Transverse colon (tissue), 4 donors: ENCODE results near the gene REEP2. TPM values are rescaled to one million over a fixed set of nuclear protein-coding genes. Genes with fewer than 3 reads are reported as not detected.

Experiments used
- DNase-seq: peaks from one replicate; pipeline ENCODE4 v3.0.0-alpha.2; 2019
- H3K27ac ChIP-seq, 4 donors: fragments of 200-600 bp; sonication (generic); 2 replicates each; pipeline ENCODE4 v1.5.1; 2016 to 2018; ENCODE audit warnings: inconsistent platforms in 4 of 4
- H3K27me3 ChIP-seq: fragments of 200-600 bp; sonication (generic); 2 replicates; pipeline ENCODE4 v1.5.1; 2017; ENCODE audit warnings: inconsistent platforms
- H3K36me3 ChIP-seq, 4 donors: fragments of 200-600 bp; sonication (generic); 2 replicates each; pipeline ENCODE4 v1.5.1; 2017 to 2019; ENCODE audit warnings: inconsistent platforms in 4 of 4
- H3K4me1 ChIP-seq, 4 donors: fragments of 200-600 bp; sonication (generic); 2 replicates each; pipeline ENCODE4 v1.5.1; 2017 to 2020; ENCODE audit warnings: inconsistent platforms in 4 of 4
- H3K4me3 ChIP-seq, 4 donors: fragments of 200-600 bp; sonication (generic); 1 replicate in 1 of 4; 2 replicates in 3 of 4; pipeline versions ENCODE4 v1.5.1 to v1.6.1; 2017 to 2019; ENCODE audit warnings: inconsistent platforms in 4 of 4
- H3K9me3 ChIP-seq, 2 donors: fragments of 200-600 bp; sonication (generic); 2 replicates each; pipeline ENCODE4 v1.5.1; 2017 to 2019; ENCODE audit warnings: inconsistent platforms in 2 of 2
- EP300 ChIP-seq: sonication (generic); formaldehyde crosslinking; IDR thresholded peaks from one replicate; pipeline ENCODE4 v1.6.1; 2017; ENCODE audit warnings: antibody characterized with exemption, low read depth
- POLR2A ChIP-seq: fragments of 450-650 bp; IDR thresholded peaks from one replicate; pipeline ENCODE4 v1.6.1; 2016; ENCODE audit warnings: antibody characterized with exemption, mild to moderate bottlenecking, moderate library complexity
- POLR2AphosphoS5 ChIP-seq, 3 donors: sonication (generic); formaldehyde crosslinking; IDR thresholded peaks; one replicate each; pipeline ENCODE4 v1.6.1; 2016; ENCODE audit warnings: antibody characterized with exemption in 3 of 3
- WGBS, 2 donors: methylation state at CpG; one replicate each; pipeline ENCODE4 v1.1.5; 2018; ENCODE audit warnings: low coverage in 1 of 2; 5-methylcytosine and 5-hydroxymethylcytosine counted together
- in situ Hi-C, 4 donors: fragments of 200-750 bp; cut with MboI; loops; one replicate each; pipeline versions ENCODE4 v1.15.0 to v1.15.1; 2017; ENCODE audit warnings: low sequenced_read_pairs in 3 of 4, low pct_ligation_motif_present in 1 of 4, low pct_unique_long_range_greater_than_20kb in 1 of 4
- intact Hi-C: fragments of 100-400 bp; cut with DNase I; formaldehyde crosslinking; loops from one replicate; pipeline ENCODE4 v1.15.1; 2023; ENCODE audit warnings: low total_unique reads
- total RNA-seq, 4 donors: library from RNA; depleted of rRNA; stranded (reverse); fragments of >200 nt; gene quantifications; one replicate each; pipeline ENCODE4 v1.1.0, GENCODE V29; 2016
- TF ChIP-seq, protein P1 (sequence below), 5 experiments: fragments of 200-600 bp in 3 of 5; fragments of 450-650 bp in 2 of 5; sonication (generic) in 3 of 5; IDR thresholded peaks; 1 replicate in 2 of 5; 2 replicates in 3 of 5; pipeline ENCODE4 v1.5.1; 2016 to 2017; ENCODE audit warnings: antibody characterized with exemption in 5 of 5, inconsistent platforms in 3 of 5, mild to moderate bottlenecking in 2 of 5, moderate library complexity in 1 of 5

REEP2 gene
- total RNA-seq, 4 donors from 2014 or later = 2.9 to 6.4 (median 4.8) TPM

DNA sequence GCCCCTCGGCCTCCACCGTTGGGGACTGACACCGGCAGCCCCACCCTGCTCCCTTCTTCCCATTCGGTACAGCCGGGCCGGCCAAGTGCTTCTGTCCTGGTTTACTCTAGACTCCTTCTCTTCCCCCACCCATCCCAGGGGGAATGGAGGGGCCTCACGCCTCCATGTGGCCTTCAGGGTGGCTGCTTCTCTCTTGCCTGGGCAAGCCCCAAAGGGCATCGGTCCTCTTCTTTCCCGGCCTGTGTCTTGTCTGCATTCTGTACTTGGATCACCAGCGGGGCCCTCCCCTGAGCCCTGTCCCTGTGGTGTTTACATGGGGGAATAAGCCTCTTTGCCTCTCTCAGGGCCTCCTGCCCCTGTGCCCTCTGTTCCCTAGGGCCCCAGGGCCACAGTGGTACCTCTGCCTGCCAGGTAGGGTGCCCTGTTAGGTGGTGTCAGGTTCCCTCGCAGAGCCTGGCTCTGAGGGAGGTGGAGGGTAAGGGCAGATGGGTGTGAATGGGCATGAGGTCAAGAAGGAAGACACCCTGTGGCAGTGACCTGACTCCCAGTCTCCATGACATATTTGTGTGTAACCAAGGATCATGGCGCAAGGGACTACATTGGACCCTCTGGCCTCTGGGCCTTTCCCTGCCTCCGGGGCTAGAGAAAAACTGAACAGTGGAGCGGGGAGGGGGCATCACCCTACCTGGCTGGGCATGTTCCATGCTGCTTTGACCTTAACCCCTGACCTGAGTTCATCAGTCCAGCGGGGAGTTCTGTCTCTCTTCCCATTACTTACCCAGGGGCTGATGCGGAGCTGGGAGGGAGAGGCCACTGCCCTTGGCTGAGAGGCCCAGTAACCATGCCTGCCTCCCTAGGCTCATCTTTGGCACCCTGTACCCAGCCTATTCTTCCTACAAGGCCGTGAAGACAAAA, 1.6 kb downstream of the REEP2 start:
- DNase-seq = no peak
- in situ Hi-C loops = no loop called here
- peaks cover 4 to 17% (median 14%) of the 10 kb centered on the region in 4 donors for H3K4me1 ChIP-seq
- peaks cover 0 to 12% (median 6%) of the 10 kb centered on the region in 4 donors for H3K36me3 ChIP-seq
- H3K27ac ChIP-seq = peak overlapping the region; percentile 12 to 75 (median 64)
- TF ChIP-seq POLR2A (no peak), EP300 (no peak), POLR2AphosphoS5 (IDR thresholded peaks at IDR 0.05) (no peak)
- TF ChIP-seq, protein P1, sequence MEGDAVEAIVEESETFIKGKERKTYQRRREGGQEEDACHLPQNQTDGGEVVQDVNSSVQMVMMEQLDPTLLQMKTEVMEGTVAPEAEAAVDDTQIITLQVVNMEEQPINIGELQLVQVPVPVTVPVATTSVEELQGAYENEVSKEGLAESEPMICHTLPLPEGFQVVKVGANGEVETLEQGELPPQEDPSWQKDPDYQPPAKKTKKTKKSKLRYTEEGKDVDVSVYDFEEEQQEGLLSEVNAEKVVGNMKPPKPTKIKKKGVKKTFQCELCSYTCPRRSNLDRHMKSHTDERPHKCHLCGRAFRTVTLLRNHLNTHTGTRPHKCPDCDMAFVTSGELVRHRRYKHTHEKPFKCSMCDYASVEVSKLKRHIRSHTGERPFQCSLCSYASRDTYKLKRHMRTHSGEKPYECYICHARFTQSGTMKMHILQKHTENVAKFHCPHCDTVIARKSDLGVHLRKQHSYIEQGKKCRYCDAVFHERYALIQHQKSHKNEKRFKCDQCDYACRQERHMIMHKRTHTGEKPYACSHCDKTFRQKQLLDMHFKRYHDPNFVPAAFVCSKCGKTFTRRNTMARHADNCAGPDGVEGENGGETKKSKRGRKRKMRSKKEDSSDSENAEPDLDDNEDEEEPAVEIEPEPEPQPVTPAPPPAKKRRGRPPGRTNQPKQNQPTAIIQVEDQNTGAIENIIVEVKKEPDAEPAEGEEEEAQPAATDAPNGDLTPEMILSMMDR (IDR thresholded peaks at IDR 0.05) = no peak
- intact Hi-C loops = no loop called here
- H3K27me3 ChIP-seq = peaks cover 13% of the 10 kb centered on the region
- H3K9me3 ChIP-seq = no peaks in the 10 kb centered on the region
- H3K4me3 ChIP-seq = no peak overlapping the region
- WGBS, 2 donors = 60 to 80% methylated on average over 1 to 17 of the region's 17 CpGs

GRCh38 chr5:138441221-138441620, 2.4 kb downstream of the REEP2 start:
- no peak for TF ChIP-seq POLR2A
- TF ChIP-seq, protein P1 (IDR thresholded peaks at IDR 0.05) = no peak
- TF ChIP-seq POLR2AphosphoS5 (IDR thresholded peaks at IDR 0.05) = no peak
- no peak for TF ChIP-seq EP300
- in situ Hi-C loops = no loop called here

GRCh38 chr5:138444078-138444773, 5.4 kb downstream of the REEP2 start:
- WGBS, 2 donors = 91 to 100% methylated on average over 2 to 13 of the region's 13 CpGs
- in situ Hi-C loops (no loop called here), intact Hi-C loops (no loop called here)
- Histone ChIP-seq H3K36me3 (no peaks in the 10 kb centered on the region), H3K9me3 (no peaks in the 10 kb centered on the region), H3K4me1 (peaks cover 4 to 9% (median 7%) of the 10 kb centered on the region in 4 donors), H3K27ac (no peak overlapping the region), H3K4me3 (no peak overlapping the region), H3K27me3 (peaks cover 11% of the 10 kb centered on the region)
- no peak for DNase-seq
- TF ChIP-seq, protein P1 (IDR thresholded peaks at IDR 0.05) = no peak
- TF ChIP-seq POLR2A (no peak), POLR2AphosphoS5 (IDR thresholded peaks at IDR 0.05) (no peak), EP300 (no peak)

More at GRCh38 chr5:138441221-138441620, 2.4 kb downstream of the REEP2 start:
- intact Hi-C loops = no loop called here
- Histone ChIP-seq H3K4me3 (no peak overlapping the region), H3K4me1 (peaks cover 4 to 17% (median 14%) of the 10 kb centered on the region in 4 donors), H3K9me3 (no peaks in the 10 kb centered on the region), H3K27ac (no peak overlapping the region), H3K36me3 (peaks cover 0 to 4% (median 2%) of the 10 kb centered on the region in 4 donors), H3K27me3 (peaks cover 13% of the 10 kb centered on the region)
- WGBS, 2 donors = 94% methylated on average over 9 of the region's 9 CpGs; no CpG with 5 or more reads in 1 of the 2 donors
- DNase-seq = no peak
